Spleen (tissue), 11 donors: ENCODE results near the gene PLBD2. TPM values are rescaled to one million over a fixed set of nuclear protein-coding genes. Genes with fewer than 3 reads are reported as not detected.

Source experiments
- DNase-seq: peaks from one replicate; pipeline ENCODE4 v3.0.0-alpha.2; 2020
- H3K27ac ChIP-seq, 8 donors: fragments of 200-600 bp; sonication (generic) in 7 of 8; 1 replicate in 4 of 8; 2 replicates in 4 of 8; pipeline versions ENCODE4 v1.5.0 to v1.8.0; 2016 to 2021; ENCODE audit warnings: inconsistent platforms in 4 of 8, mild to moderate bottlenecking in 4 of 8, moderate library complexity in 1 of 8
- H3K27me3 ChIP-seq, 7 donors: fragments of 200-600 bp; sonication (generic) in 6 of 7; replicated peaks in 1 of 7; 1 replicate in 4 of 7; 2 replicates in 3 of 7; pipeline versions ENCODE4 v1.5.0 to v1.8.0; 2016 to 2021; ENCODE audit warnings: inconsistent platforms in 3 of 7, mild to moderate bottlenecking in 1 of 7
- H3K36me3 ChIP-seq, 6 donors: fragments of 200-600 bp; sonication (generic) in 5 of 6; 1 replicate in 4 of 6; 2 replicates in 2 of 6; pipeline versions ENCODE4 v1.5.0 to v1.8.0; 2016 to 2021; ENCODE audit warnings: inconsistent platforms in 2 of 6
- H3K4me1 ChIP-seq, 6 donors: fragments of 200-600 bp; sonication (generic) in 5 of 6; 1 replicate in 3 of 6; 2 replicates in 3 of 6; pipeline versions ENCODE4 v1.5.0 to v1.8.0; 2016 to 2021; ENCODE audit warnings: inconsistent platforms in 3 of 6
- H3K4me3 ChIP-seq, 8 donors: fragments of 200-600 bp; sonication (generic) in 7 of 8; 1 replicate in 4 of 8; 2 replicates in 4 of 8; pipeline versions ENCODE4 v1.5.0 to v1.8.0; 2016 to 2021; ENCODE audit warnings: inconsistent platforms in 4 of 8, mild to moderate bottlenecking in 4 of 8, moderate library complexity in 2 of 8
- H3K9me3 ChIP-seq, 8 donors: fragments of 200-600 bp; sonication (generic) in 7 of 8; 1 replicate in 4 of 8; 2 replicates in 4 of 8; pipeline versions ENCODE4 v1.5.0 to v1.8.0; 2016 to 2021; ENCODE audit warnings: inconsistent platforms in 4 of 8
- CTCF ChIP-seq, 11 experiments: fragments of 200-600 bp in 7 of 11; fragments of 450-650 bp in 4 of 11; sonication (generic) in 4 of 11; IDR thresholded peaks in 8 of 11; conservative IDR thresholded peaks in 3 of 11; 1 replicate in 7 of 11; 2 replicates in 4 of 11; pipeline versions ENCODE4 v1.4.0 to v1.8.0; 2016 to 2021; ENCODE audit warnings: antibody characterized with exemption in 11 of 11, inconsistent platforms in 4 of 11, mild to moderate bottlenecking in 1 of 11
- POLR2A ChIP-seq, 3 donors: fragments of 450-650 bp; IDR thresholded peaks; one replicate each; pipeline ENCODE4 v1.5.1; 2017; ENCODE audit warnings: antibody characterized with exemption in 3 of 3, mild to moderate bottlenecking in 1 of 3
- POLR2AphosphoS5 ChIP-seq, 3 donors: sonication (generic); formaldehyde crosslinking; IDR thresholded peaks; one replicate each; pipeline ENCODE4 v1.5.1; 2017; ENCODE audit warnings: antibody characterized with exemption in 3 of 3
- WGBS, 5 donors: extraction: QIAGEN DNeasy Blood & Tissue Kit in 3 of 5; methylation state at CpG; one replicate each; pipeline versions ENCODE4 v1.1.5 to v1.1.7; 2013 to 2018; 5-methylcytosine and 5-hydroxymethylcytosine counted together
- intact Hi-C: fragments of 100-400 bp; cut with DNase I; formaldehyde crosslinking; loops from one replicate; pipeline ENCODE4 v1.15.0; 2023; ENCODE audit warnings: low total_unique reads
- polyA plus RNA-seq, 3 donors: library from polyadenylated mRNA; stranded (reverse); fragments of 200-250 nt; gene quantifications; one replicate each; pipeline ENCODE4 v1.2.1, GENCODE V29; 2013
- total RNA-seq, 7 donors: library from RNA; depleted of rRNA in 3 of 7; stranded (reverse); fragments of >200 nt in 3 of 7; fragmentation: NEBNext Ultra II Directional in 4 of 7; extraction: Animal tissue kit (Norgen Biotek cat#: 25700) in 4 of 7; gene quantifications; one replicate each; pipeline versions ENCODE4 v1.1.0 to v1.2.1, GENCODE V29; 2016 to 2021
- donor health status: healthy with polysubstance abuse.
- donor health status: DM: no; HTN: no; CAD: no; lungs with moderate emphysema.
- donor health status: DM: no; HTN: no; CAD: no.
- donor health status: Bipolar disorder and iron deficiency.
- donor health status: healthy.
- donor health status: DM: no; HTN: no; CAD: no.
- donor health status: DM: yes; HTN: yes; CAD: no.

PLBD2 gene
- total and polyA plus RNA-seq, 10 donors, result 4.2 to 38.8 (median 29.2) TPM

- intact Hi-C loops, result no loop called here
- TF ChIP-seq CTCF (IDR thresholded peaks at IDR 0.05 in 8 of 11, conservative IDR thresholded peaks at IDR 0.05 in 3 of 11) (no peak), POLR2A (IDR thresholded peaks at IDR 0.05) (no peak), POLR2AphosphoS5 (IDR thresholded peaks at IDR 0.05) (no peak)
- no peaks in the 10 kb centered on the region for H3K9me3 ChIP-seq
- no peak overlapping the region for H3K4me3 ChIP-seq
- no peaks in the 10 kb centered on the region for H3K27me3 ChIP-seq
- peaks cover 0 to 76% (median 21%) of the 10 kb centered on the region in 6 donors for H3K36me3 ChIP-seq
- no peak for DNase-seq
- peaks cover 17 to 97% (median 64%) of the 10 kb centered on the region in 6 donors for H3K4me1 ChIP-seq
- H3K27ac ChIP-seq, result peak overlapping the region in 2 of 8 donors; percentile 62 to 71
- 92 to 98% (median 92%) methylated on average over 2 of the region's 2 CpGs for WGBS, 5 donors
Observed at GRCh38 chr12:113330505-113330904, 27.9 kb upstream of the PLBD2 start.

- H3K4me1 ChIP-seq, result peaks cover 12 to 83% (median 56%) of the 10 kb centered on the region in 6 donors
- WGBS, 5 donors, result 49 to 66% (median 62%) methylated on average over 17 of the region's 17 CpGs
Observed at GRCh38 chr12:113332688-113333417, 25.5 kb upstream of the PLBD2 start.

GRCh38 chr12:113333418-113333750, 25.0 kb upstream of the PLBD2 start:
- intact Hi-C loops, result no loop called here
- Histone ChIP-seq H3K27ac (peak overlapping the region in 6 of 8 donors; percentile 89 to 95 (median 91)), H3K4me1 (peaks cover 12 to 78% (median 53%) of the 10 kb centered on the region in 6 donors), H3K27me3 (no peaks in the 10 kb centered on the region), H3K9me3 (no peaks in the 10 kb centered on the region), H3K4me3 (peak overlapping the region; percentile 64 to 89 (median 76)), H3K36me3 (peaks cover 0 to 47% (median 21%) of the 10 kb centered on the region in 6 donors)
- TF ChIP-seq POLR2A (IDR thresholded peaks at IDR 0.05), result no peak
- TF ChIP-seq CTCF (IDR thresholded peaks at IDR 0.05 in 8 of 11, conservative IDR thresholded peaks at IDR 0.05 in 3 of 11), result no peak
- TF ChIP-seq POLR2AphosphoS5 (IDR thresholded peaks at IDR 0.05), result no peak
- WGBS, 5 donors, result 69 to 85% (median 77%) methylated on average over 5 of the region's 5 CpGs
- DNase-seq, result no peak

More at GRCh38 chr12:113332688-113333417, 25.5 kb upstream of the PLBD2 start:
- TF ChIP-seq POLR2AphosphoS5 (IDR thresholded peaks at IDR 0.05), result peak in 1 of 3 donors; percentile 32
- no peak for TF ChIP-seq POLR2A (IDR thresholded peaks at IDR 0.05)
- peak; percentile 81 for DNase-seq
- H3K27ac ChIP-seq, result peak overlapping the region in 6 of 8 donors; percentile 89 to 95 (median 91)
- H3K4me3 ChIP-seq, result peak overlapping the region; percentile 1 to 89 (median 76)
- H3K36me3 ChIP-seq, result peaks cover 0 to 53% (median 21%) of the 10 kb centered on the region in 6 donors
- no peaks in the 10 kb centered on the region for H3K9me3 ChIP-seq
- intact Hi-C loops, result no loop called here
- no peaks in the 10 kb centered on the region for H3K27me3 ChIP-seq

GRCh38 chr12:113333877-113334785, 24.3 kb upstream of the PLBD2 start:
- H3K4me3 ChIP-seq, result peak overlapping the region; percentile 64 to 89 (median 76)
- intact Hi-C loops, result no loop called here
- H3K4me1 ChIP-seq, result peaks cover 12 to 71% (median 47%) of the 10 kb centered on the region in 6 donors
- 6 to 18% (median 13%) methylated on average over 27 of the region's 27 CpGs for WGBS, 5 donors
- peak; percentile 85 for DNase-seq
- no peaks in the 10 kb centered on the region for H3K9me3 ChIP-seq
- H3K36me3 ChIP-seq, result peaks cover 0 to 40% (median 21%) of the 10 kb centered on the region in 6 donors
- H3K27ac ChIP-seq, result peak overlapping the region; percentile 53 to 95 (median 90)
- H3K27me3 ChIP-seq, result no peaks in the 10 kb centered on the region
- peak in 1 of 3 donors; percentile 46 for TF ChIP-seq POLR2AphosphoS5 (IDR thresholded peaks at IDR 0.05)
- TF ChIP-seq CTCF (IDR thresholded peaks at IDR 0.05 in 8 of 11, conservative IDR thresholded peaks at IDR 0.05 in 3 of 11), result no peak
